Measurements from ENCODE around the gene ADCY7.

- TF ChIP-seq, protein P1, sequence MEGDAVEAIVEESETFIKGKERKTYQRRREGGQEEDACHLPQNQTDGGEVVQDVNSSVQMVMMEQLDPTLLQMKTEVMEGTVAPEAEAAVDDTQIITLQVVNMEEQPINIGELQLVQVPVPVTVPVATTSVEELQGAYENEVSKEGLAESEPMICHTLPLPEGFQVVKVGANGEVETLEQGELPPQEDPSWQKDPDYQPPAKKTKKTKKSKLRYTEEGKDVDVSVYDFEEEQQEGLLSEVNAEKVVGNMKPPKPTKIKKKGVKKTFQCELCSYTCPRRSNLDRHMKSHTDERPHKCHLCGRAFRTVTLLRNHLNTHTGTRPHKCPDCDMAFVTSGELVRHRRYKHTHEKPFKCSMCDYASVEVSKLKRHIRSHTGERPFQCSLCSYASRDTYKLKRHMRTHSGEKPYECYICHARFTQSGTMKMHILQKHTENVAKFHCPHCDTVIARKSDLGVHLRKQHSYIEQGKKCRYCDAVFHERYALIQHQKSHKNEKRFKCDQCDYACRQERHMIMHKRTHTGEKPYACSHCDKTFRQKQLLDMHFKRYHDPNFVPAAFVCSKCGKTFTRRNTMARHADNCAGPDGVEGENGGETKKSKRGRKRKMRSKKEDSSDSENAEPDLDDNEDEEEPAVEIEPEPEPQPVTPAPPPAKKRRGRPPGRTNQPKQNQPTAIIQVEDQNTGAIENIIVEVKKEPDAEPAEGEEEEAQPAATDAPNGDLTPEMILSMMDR (IDR thresholded peaks at IDR 0.05; ENCODE audit: insufficient read depth, low read length): no peak
- TF ChIP-seq REST (IDR thresholded peaks at IDR 0.05; ENCODE audit: insufficient replicate concordance, low read depth): no peak
- TF ChIP-seq POLR2AphosphoS5 (IDR thresholded peaks at IDR 0.05; ENCODE audit: low read depth): no peak
- no peak for TF ChIP-seq GABPA (IDR thresholded peaks at IDR 0.05; ENCODE audit: low read depth)
Measured at GRCh38 chr16:50265716-50266336, 525 bp upstream of the ADCY7 start.
